Measurements from ENCODE around the gene AGAP1. TPM values are rescaled to one million over a fixed set of nuclear protein-coding genes. Genes with fewer than 3 reads are reported as not detected.

The AGAP1 gene
- total RNA-seq, 1 experiment from 2014 or later, result 25.8 TPM

DNA sequence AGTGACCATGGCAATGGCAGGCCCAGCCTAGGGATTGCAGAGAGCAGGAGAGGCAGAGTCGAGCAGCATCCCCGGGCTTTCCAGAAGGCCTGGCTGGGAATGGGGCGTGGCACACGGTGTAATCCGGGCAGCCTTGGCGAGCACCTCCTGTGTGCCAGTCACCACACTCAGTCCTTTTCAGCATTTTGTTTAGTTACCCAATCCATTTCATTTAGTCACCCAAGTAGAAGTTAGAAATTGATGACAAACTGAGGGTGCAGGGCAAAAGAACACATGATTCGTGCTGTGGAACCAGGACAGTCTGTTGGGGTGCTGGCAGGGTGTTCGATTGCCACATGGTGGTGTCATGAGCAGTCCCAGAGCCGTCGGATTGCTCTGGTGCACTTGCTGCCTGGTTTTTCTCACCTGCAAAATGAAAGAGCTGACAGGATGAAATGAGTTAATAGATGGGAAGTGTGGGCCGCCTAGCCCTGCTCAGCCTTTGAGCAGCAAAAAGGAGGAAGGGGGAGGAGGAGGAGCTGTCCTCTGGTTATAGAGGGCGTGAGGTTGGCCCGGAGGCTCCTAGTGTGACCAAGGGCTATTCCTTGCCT lies 299.4 kb downstream of the AGAP1 start:
- TF ChIP-seq, protein P1, sequence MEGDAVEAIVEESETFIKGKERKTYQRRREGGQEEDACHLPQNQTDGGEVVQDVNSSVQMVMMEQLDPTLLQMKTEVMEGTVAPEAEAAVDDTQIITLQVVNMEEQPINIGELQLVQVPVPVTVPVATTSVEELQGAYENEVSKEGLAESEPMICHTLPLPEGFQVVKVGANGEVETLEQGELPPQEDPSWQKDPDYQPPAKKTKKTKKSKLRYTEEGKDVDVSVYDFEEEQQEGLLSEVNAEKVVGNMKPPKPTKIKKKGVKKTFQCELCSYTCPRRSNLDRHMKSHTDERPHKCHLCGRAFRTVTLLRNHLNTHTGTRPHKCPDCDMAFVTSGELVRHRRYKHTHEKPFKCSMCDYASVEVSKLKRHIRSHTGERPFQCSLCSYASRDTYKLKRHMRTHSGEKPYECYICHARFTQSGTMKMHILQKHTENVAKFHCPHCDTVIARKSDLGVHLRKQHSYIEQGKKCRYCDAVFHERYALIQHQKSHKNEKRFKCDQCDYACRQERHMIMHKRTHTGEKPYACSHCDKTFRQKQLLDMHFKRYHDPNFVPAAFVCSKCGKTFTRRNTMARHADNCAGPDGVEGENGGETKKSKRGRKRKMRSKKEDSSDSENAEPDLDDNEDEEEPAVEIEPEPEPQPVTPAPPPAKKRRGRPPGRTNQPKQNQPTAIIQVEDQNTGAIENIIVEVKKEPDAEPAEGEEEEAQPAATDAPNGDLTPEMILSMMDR (conservative IDR thresholded peaks at IDR 0.05), result peak; percentile 71
- no peak overlapping the region for H3K4me3 Mint-ChIP-seq
- Histone ChIP-seq H3K18ac (ENCODE audit: insufficient read length, low read depth, low read length) (no peak overlapping the region), H4K8ac (replicated peaks; ENCODE audit: insufficient read length, low read depth, low read length) (no peak overlapping the region), H3T11ph (ENCODE audit: low read length) (no peak overlapping the region), H3K4me2 (ENCODE audit: insufficient read depth, insufficient read length, low read length) (no peak overlapping the region), H2BK5ac (ENCODE audit: insufficient read length, low read length) (no peak overlapping the region), H3K9ac (ENCODE audit: extremely low read depth, insufficient read length, low read length) (no peak overlapping the region), H3K27ac (ENCODE audit: insufficient read length, low read depth, low read length) (no peak overlapping the region), H2AFZ (ENCODE audit: low read length) (no peak overlapping the region), H4K91ac (ENCODE audit: insufficient read length, low read depth, low read length) (no peak overlapping the region), H3K23ac (ENCODE audit: insufficient read length, low read depth, low read length) (no peak overlapping the region), H3K79me2 (ENCODE audit: insufficient read depth, low read length) (no peaks in the 10 kb centered on the region), H3K23me2 (ENCODE audit: insufficient read length, low read depth, low read length, poor library complexity, severe bottlenecking) (no peaks in the 10 kb centered on the region), H2AK5ac (ENCODE audit: insufficient read length, low read length) (no peak overlapping the region), H3K27me3 (ENCODE audit: insufficient read depth, low read length) (no peaks in the 10 kb centered on the region), H4K20me1 (ENCODE audit: control insufficient read depth, insufficient read depth, insufficient read length) (no peaks in the 10 kb centered on the region), H2BK12ac (ENCODE audit: insufficient read length, low read depth, low read length) (no peak overlapping the region), H2BK15ac (ENCODE audit: low read depth, low read length) (no peak overlapping the region), H3K14ac (ENCODE audit: insufficient read depth, low read length) (no peak overlapping the region), H3K9me3 (ENCODE audit: control insufficient read depth, low read depth, low read length) (no peaks in the 10 kb centered on the region), H2BK120ac (ENCODE audit: low read depth, low read length, poor library complexity, severe bottlenecking) (no peak overlapping the region), H3K4ac (ENCODE audit: low read depth, low read length) (no peak overlapping the region), H4K5ac (ENCODE audit: insufficient read length, low read depth, low read length) (no peak overlapping the region), H2BK20ac (ENCODE audit: low read depth, low read length, poor library complexity, severe bottlenecking) (no peak overlapping the region), H3K79me1 (ENCODE audit: insufficient read depth, low read depth, low read length, poor library complexity, severe bottlenecking) (no peaks in the 10 kb centered on the region), H3K4me1 (ENCODE audit: insufficient read depth, low read length) (no peaks in the 10 kb centered on the region), H3K56ac (ENCODE audit: insufficient read length, low read depth, low read length) (no peak overlapping the region)
- no peaks in the 10 kb centered on the region for H3K27me3 Mint-ChIP-seq (ENCODE audit: low read depth)
- H3K36me3 Mint-ChIP-seq (ENCODE audit: insufficient read depth in 1 of 3, low read depth in 3 of 3), result peaks cover 6 to 7% (median 7%) of the 10 kb centered on the region in 3 experiments; a peak in 6 of 7 replicates
- DNase-seq, result peak; percentile 73
- no peak overlapping the region; a peak in 2 of 7 replicates for H3K27ac Mint-ChIP-seq
- no CpG with 5 or more reads among the region's 13 CpGs for WGBS (ENCODE audit: extremely low coverage, insufficient read length, low lambda C conversion rate)
- H3K9me3 Mint-ChIP-seq, result no peaks in the 10 kb centered on the region
- H3K4me1 Mint-ChIP-seq, result peaks cover 10 to 18% of the 10 kb centered on the region in 2 experiments

All from H9 (cell line).